HG02623 (cell line): ENCODE data around the gene DPAGT1.
A peak's percentile ranks its signal among the peaks of the same experiment; 100 is the strongest.
"Not testable (repeated sequence)": the region's sequence is repeated elsewhere in the genome, so short reads cannot be mapped to it uniquely, and the experiment has no call there.

Source experiments
- ATAC-seq: cut with Tn5 transposase; IDR thresholded peaks from one replicate; pipeline ENCODE4 v1.9.1; 2021; ENCODE audit warnings: moderate library complexity; ENCODE audit not compliant: unreplicated experiment

Gene DPAGT1

GRCh38 chr11:119059128-119059527 is 42.5 kb downstream of the DPAGT1 start:
- not testable (repeated sequence) for ATAC-seq

- peak; percentile 87 for ATAC-seq
Measured at GRCh38 chr11:119057000-119057769, 44.5 kb downstream of the DPAGT1 start, which contains the start of gene HYOU1. HYOU1 (minus strand) TSS chr11:119057205; CDS start chr11:119056160, 1,045 bp downstream.

- no peak for ATAC-seq
Measured at GRCh38 chr11:119056421-119056999, 45.1 kb downstream of the DPAGT1 start.

- no peak for ATAC-seq
Measured at GRCh38 chr11:119055901-119056300, 45.8 kb downstream of the DPAGT1 start.

GRCh38 chr11:119054418-119054817 is 47.2 kb downstream of the DPAGT1 start:
- no peak for ATAC-seq

- ATAC-seq, result no peak
Measured at GRCh38 chr11:119052163-119052814, 49.4 kb downstream of the DPAGT1 start.

- ATAC-seq, result peak; percentile 38
Measured at GRCh38 chr11:119051440-119052162, 50.1 kb downstream of the DPAGT1 start.

- ATAC-seq, result no peak
Measured at GRCh38 chr11:119049081-119049480, 52.6 kb downstream of the DPAGT1 start.

GRCh38 chr11:119048644-119049043 is 53.0 kb downstream of the DPAGT1 start:
- ATAC-seq, result no peak

GRCh38 chr11:119047205-119047604 is 54.4 kb downstream of the DPAGT1 start:
- no peak for ATAC-seq
